ENCODE data around the gene STMN3.

STMN3 gene

GRCh38 chr20:63628246-63628975, 24.8 kb downstream of the STMN3 start:
- peak; percentile 73 for DNase-seq

- DNase-seq, result no peak
These were observed 25.4 kb downstream of the STMN3 start for GRCh38 chr20:63627751-63628245.

- peak; percentile 92 for DNase-seq
These were observed 26.0 kb downstream of the STMN3 start for GRCh38 chr20:63627129-63627750.

GRCh38 chr20:63626424-63627128, 26.6 kb downstream of the STMN3 start, which contains the start of gene GMEB2:
GMEB2 (minus strand) TSS chr20:63627101; CDS start chr20:63619397, 7,704 bp downstream.
- DNase-seq, result peak; percentile 61

DNA sequence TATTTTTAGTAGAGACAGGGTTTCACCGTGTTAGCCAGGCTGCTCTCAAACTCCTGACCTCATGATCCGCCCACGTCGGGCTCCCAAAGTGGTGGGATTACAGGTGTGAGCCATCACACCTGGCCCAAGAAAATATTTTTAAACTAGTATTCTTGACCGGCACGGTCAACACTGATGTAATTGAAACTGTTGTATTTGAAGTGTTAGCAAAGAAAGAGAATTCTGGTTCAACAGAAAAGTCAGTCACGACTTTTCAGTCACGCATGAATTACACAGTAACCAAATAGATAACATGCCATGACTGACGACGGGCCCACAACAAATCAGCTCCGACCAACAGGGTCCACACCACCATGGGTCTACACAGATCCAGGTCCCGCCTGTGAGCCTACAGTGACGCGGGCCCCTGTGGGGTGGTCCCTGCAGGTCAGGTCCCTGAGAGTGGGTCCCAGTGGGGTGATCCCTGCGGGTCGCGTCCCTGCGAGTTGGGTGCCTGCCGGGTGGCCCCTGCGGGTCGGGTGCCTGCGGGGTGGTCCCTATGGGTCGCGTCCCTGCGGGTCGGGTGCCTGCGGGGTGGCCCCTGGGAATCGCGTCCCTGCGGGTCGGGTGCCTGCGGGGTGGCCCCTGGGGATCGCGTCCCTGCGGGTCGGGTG, 27.3 kb downstream of the STMN3 start:
- DNase-seq, result no peak

DNA sequence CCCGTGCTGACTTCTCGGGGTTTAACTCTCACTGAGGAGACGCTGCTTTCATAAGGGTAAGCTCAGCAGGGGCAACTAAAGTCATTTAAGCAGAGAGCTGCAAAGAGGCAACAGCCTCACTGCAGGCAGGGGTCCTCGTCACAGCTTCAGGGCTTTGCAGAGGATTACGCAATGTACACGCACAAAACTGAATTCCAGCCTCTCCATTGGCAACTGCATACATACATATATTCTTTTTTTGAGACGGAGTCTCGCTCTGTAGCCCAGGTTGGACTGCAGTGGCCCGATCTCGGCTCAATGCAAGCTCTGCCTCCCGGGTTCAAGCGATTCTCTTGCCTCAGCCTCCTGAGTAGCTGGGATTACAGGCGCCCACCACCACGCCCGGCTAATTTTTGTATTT, 28.7 kb downstream of the STMN3 start:
- peak; percentile 72 for DNase-seq

DNA sequence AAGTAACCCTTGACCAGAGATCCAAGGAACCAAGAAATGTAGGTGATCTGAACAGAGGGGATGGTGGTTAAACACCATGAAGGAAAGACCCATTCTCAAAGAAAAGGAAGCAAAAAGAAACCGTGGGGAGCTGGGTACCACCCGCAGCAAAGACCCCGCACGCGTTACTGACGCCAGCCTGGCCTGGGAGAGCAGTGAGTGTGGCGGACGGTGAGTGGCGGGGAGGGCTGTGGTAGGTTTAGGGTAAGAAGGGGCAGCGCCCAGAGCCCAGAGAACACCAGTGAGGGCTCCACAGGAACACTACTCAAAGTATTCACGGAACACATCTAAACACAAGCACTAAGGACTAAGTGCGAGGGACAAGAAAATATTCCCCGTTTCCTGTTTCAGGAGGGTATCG, 30.5 kb downstream of the STMN3 start:
- no peak for DNase-seq

GRCh38 chr20:63622096-63622495, 31.1 kb downstream of the STMN3 start:
- no peak for DNase-seq

- no peak for DNase-seq
These were observed 32.2 kb downstream of the STMN3 start for GRCh38 chr20:63620991-63621390.

DNA sequence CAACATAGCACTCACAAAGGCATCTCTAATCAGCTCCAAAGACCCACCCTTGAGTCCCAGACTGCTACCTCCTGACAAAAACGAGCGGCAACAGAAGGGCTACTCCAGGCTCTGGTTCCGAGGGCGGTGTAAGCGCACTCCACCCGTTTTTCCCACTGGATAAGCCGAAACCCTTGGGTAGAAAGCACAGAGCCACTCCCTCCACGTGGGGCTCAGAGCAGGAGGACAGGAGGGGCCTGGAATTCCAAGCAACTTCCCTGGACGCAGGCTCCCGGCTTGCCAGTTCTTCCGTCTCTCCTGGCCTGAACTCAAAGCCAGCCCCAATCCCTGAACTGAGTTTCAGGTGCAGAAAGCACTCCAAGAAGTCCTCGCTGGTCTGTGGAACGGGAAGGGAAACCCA, 33.7 kb downstream of the STMN3 start:
- DNase-seq, result no peak

GRCh38 chr20:63619086-63619485, 34.1 kb downstream of the STMN3 start:
- DNase-seq, result no peak

GRCh38 chr20:63618291-63618980, 34.8 kb downstream of the STMN3 start:
- DNase-seq, result no peak

GRCh38 chr20:63617876-63618265, 35.4 kb downstream of the STMN3 start:
- no peak for DNase-seq

GRCh38 chr20:63617092-63617875, 35.9 kb downstream of the STMN3 start:
- DNase-seq, result no peak

- DNase-seq, result peak; percentile 9
These were observed 39.2 kb downstream of the STMN3 start for GRCh38 chr20:63613863-63614594.

DNA sequence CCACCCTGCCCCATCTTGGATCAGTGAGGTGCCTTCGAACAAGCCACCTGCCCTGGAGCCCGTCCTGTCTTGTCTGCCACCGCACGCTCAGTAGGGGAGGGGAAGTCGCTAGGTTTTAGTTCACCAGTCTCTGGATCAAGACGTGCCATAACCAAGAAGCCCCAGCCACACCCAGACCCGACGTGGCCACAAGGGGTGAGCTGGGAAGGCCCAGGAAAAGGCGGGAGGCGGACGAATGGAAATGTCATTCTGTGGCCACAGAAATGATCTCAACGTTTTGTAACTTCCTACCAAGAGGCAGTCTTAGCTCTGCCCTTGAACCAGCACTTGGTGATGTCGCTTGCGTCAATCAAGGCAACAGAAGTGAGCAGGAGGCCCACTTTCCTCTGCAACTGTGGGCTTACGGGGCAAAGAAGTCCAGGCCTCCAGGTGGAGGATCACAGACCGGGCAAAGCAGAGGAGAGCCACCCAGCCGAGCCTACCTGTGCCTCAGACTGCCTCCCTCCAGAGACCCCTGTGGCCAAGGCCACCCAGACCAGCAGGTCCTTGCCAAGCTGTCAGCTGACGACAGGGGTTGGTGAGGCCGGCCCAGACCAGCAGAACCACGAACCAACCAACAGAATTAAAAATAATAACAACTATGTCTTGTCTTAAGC, 40.8 kb downstream of the STMN3 start:
- DNase-seq, result peak; percentile 97

- no peak for DNase-seq
These were observed 41.6 kb downstream of the STMN3 start for GRCh38 chr20:63611646-63612045.

DNA sequence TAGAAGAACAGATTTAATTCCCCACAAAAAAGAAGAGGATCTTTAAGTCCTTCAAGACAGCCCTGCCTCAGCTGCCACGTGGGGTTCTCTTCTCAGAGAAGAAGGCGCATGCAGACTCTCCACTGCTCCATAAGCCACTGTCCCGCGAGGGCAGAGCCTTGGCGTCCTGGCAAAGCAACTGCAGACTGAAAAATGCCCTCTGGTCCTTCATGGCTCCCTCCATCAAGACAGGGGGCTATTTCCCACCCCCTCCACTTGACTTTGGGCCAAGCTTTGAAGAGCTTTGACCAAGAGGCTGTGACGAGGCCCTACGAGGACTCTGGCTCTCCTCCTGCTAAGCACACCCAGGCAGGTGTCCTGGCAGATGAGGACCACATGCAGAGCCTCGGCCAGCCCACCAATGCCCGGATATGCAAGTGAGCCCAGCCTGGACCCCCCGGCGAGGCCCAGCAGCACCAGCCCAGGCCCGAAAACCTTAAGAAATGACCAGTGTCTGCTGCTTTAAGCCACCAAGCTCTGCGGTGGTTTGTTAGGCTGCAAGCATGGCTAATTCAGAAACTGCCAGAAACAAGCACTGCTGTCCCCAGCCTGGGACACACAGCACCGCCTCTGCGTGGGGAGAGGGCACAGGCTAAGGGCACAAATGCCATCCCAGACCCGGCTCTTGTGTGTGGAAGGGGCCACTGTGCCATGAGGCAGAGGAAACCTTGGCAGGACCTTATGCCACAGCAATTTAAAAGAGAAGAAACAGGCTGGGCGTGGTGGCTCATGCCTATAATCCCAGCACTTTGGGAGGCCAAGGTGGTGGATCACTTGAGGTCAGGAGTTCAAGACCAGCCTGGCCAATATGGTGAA, 42.4 kb downstream of the STMN3 start:
- DNase-seq, result peak; percentile 38

- DNase-seq, result peak; percentile 79
These were observed 46.5 kb downstream of the STMN3 start for GRCh38 chr20:63606686-63607085.

Measured in MV-4-11 (cell line).